OCI-LY7 (cell line): ENCODE results near the gene BAAT. TPM values are rescaled to one million over a fixed set of nuclear protein-coding genes. Genes with fewer than 3 reads are reported as not detected.

Experiments
- BruUV-seq: library from RNA; stranded (reverse); fragments of 400-500 nt; replicated peaks from 2 replicates; lab custom pipeline; 2021; lab: Mats Ljungman, UMichigan
- CTCF ChIA-PET: fragments of 300-600 bp; sonication (Branson Sonifier 250); formaldehyde crosslinking; loops from one replicate; lab custom pipeline; 2022; ENCODE audit warnings: antibody characterized with exemption; ENCODE audit not compliant: unreplicated experiment; lab: Charles Lee
- POLR2A ChIA-PET: fragments of 300-600 bp; sonication (Branson Sonifier 250); formaldehyde crosslinking; loops from one replicate; lab custom pipeline; 2022; ENCODE audit warnings: antibody characterized with exemption; lab: Charles Lee
- DNase-seq: peaks from one replicate; pipeline ENCODE4 v3.0.0-alpha.2; 2015; ENCODE audit warnings: low spot score
- H2AFZ ChIP-seq: fragments of 200-600 bp; sonication (generic), shearing (Covaris generic); 2 replicates; pipeline ENCODE4 v1.6.1; 2014; ENCODE audit warnings: mild to moderate bottlenecking, antibody characterized with exemption, low read length, moderate library complexity
- H3K27ac ChIP-seq: fragments of 200-600 bp; sonication (generic); 2 replicates; pipeline ENCODE4 v1.5.1; 2014; ENCODE audit warnings: mixed run types, low read depth, mild to moderate bottlenecking, moderate library complexity, low read length, inconsistent platforms; ENCODE audit not compliant: poor library complexity, severe bottlenecking
- H3K36me3 ChIP-seq: fragments of 200-600 bp; sonication (generic); 2 replicates; pipeline ENCODE4 v1.6.1; 2014; ENCODE audit warnings: mild to moderate bottlenecking, antibody characterized with exemption, low read length, moderate library complexity, mixed read lengths; ENCODE audit not compliant: insufficient read depth
- H3K4me1 ChIP-seq: fragments of 200-600 bp; sonication (generic); 2 replicates; pipeline ENCODE4 v1.5.1; 2014; ENCODE audit warnings: mild to moderate bottlenecking, low read length; ENCODE audit not compliant: insufficient read depth, poor library complexity, severe bottlenecking
- H3K4me2 ChIP-seq: fragments of 200-600 bp; sonication (generic); 2 replicates; pipeline ENCODE4 v1.6.1; 2014; ENCODE audit warnings: mild to moderate bottlenecking, low read length
- H3K4me3 ChIP-seq: fragments of 200-600 bp; sonication (generic); 2 replicates; pipeline ENCODE4 v1.5.1; 2014; ENCODE audit warnings: mild to moderate bottlenecking, low read depth, low read length; ENCODE audit not compliant: poor library complexity, severe bottlenecking
- H3K79me2 ChIP-seq: fragments of 200-600 bp; sonication (generic); 2 replicates; pipeline ENCODE4 v1.6.1; 2016; ENCODE audit warnings: low read depth, mild to moderate bottlenecking, low read length, moderate library complexity, mixed read lengths; ENCODE audit not compliant: insufficient read depth
- H3K9me2 ChIP-seq: fragments of 200-600 bp; sonication (generic); 2 replicates; pipeline ENCODE4 v1.6.1; 2016; ENCODE audit warnings: mild to moderate bottlenecking, low read length, mixed read lengths; ENCODE audit not compliant: insufficient read depth
- H3K9me3 ChIP-seq: fragments of 200-600 bp; sonication (generic); 2 replicates; pipeline ENCODE4 v1.6.1; 2014; ENCODE audit warnings: mild to moderate bottlenecking, mixed run types, low read length, mixed read lengths
- H4K20me1 ChIP-seq: fragments of 200-600 bp; sonication (generic); 2 replicates; pipeline ENCODE4 v1.6.1; 2014; ENCODE audit warnings: mild to moderate bottlenecking, antibody characterized with exemption, low read length, moderate library complexity, mixed read lengths; ENCODE audit not compliant: insufficient read depth
- CTCF ChIP-seq: fragments of 200-600 bp; sonication (generic); conservative IDR thresholded peaks from 2 replicates; pipeline ENCODE4 v1.5.1; 2014; ENCODE audit warnings: mild to moderate bottlenecking, antibody characterized with exemption, low read length, moderate library complexity, mixed read lengths
- EZH2phosphoT487 ChIP-seq: fragments of 200-600 bp; sonication (generic); IDR thresholded peaks from 2 replicates; pipeline ENCODE4 v1.6.1; 2018; ENCODE audit warnings: low read depth, borderline replicate concordance, mild to moderate bottlenecking, mixed run types, antibody characterized with exemption, low read length, moderate library complexity, mixed read lengths
- intact Hi-C: fragments of 100-400 bp; cut with micrococcal nuclease; formaldehyde crosslinking; loops from one replicate; pipeline ENCODE4 v1.10.0; 2022; ENCODE audit not compliant: unreplicated experiment
- total RNA-seq, 2 experiments: library from RNA; depleted of rRNA in 1 of 2; stranded (reverse); fragments of >200 nt in 1 of 2; shearing (Covaris generic) in 1 of 2; gene quantifications; 2 replicates each; pipeline ENCODE4 v1.2.3, GENCODE V29; 2014 to 2022

BAAT gene
- total RNA-seq, 2 experiments from 2014 or later = 0.13 TPM; not detected in 1

GRCh38 chr9:101342595-101342994 is 42.2 kb downstream of the BAAT start:
- DNase-seq = no peak
- no peaks in the 10 kb centered on the region for H3K79me2 ChIP-seq
- H3K27ac ChIP-seq = no peak overlapping the region
- no peak overlapping the region for H3K4me2 ChIP-seq
- intact Hi-C loops = no loop called here
- H3K36me3 ChIP-seq = no peaks in the 10 kb centered on the region
- no peak overlapping the region for H2AFZ ChIP-seq
- H3K4me1 ChIP-seq = no peaks in the 10 kb centered on the region
- no peaks in the 10 kb centered on the region for H3K9me3 ChIP-seq
- no peaks in the 10 kb centered on the region for H4K20me1 ChIP-seq
- ChIA-PET CTCF (no interaction called here), POLR2A (no interaction called here)
- no peak for TF ChIP-seq EZH2phosphoT487
- no peak for TF ChIP-seq CTCF
- H3K4me3 ChIP-seq = no peak overlapping the region
- no peaks in the 10 kb centered on the region for H3K9me2 ChIP-seq
- BruUV-seq = no TSS peak

GRCh38 chr9:101341958-101342357 is 42.8 kb downstream of the BAAT start:
- H2AFZ ChIP-seq = no peak overlapping the region
- no peaks in the 10 kb centered on the region for H3K4me1 ChIP-seq
- H4K20me1 ChIP-seq = no peaks in the 10 kb centered on the region
- CTCF ChIA-PET = no interaction called here
- no peaks in the 10 kb centered on the region for H3K9me2 ChIP-seq
- no peaks in the 10 kb centered on the region for H3K9me3 ChIP-seq
- TF ChIP-seq CTCF (no peak), EZH2phosphoT487 (no peak)
- DNase-seq = no peak
- H3K79me2 ChIP-seq = no peaks in the 10 kb centered on the region
- no peak overlapping the region for H3K4me3 ChIP-seq
- intact Hi-C loops = no loop called here
- no peak overlapping the region for H3K4me2 ChIP-seq
- no peaks in the 10 kb centered on the region for H3K36me3 ChIP-seq
- no peak overlapping the region for H3K27ac ChIP-seq
- BruUV-seq = no TSS peak
- POLR2A ChIA-PET = no interaction called here

- H3K9me3 ChIP-seq = no peaks in the 10 kb centered on the region
- H3K27ac ChIP-seq = no peak overlapping the region
- H3K4me2 ChIP-seq = no peak overlapping the region
- no peaks in the 10 kb centered on the region for H3K4me1 ChIP-seq
- no peaks in the 10 kb centered on the region for H3K9me2 ChIP-seq
- POLR2A ChIA-PET = no interaction called here
- H2AFZ ChIP-seq = no peak overlapping the region
- no peak overlapping the region for H3K4me3 ChIP-seq
- intact Hi-C loops = no loop called here
- no peaks in the 10 kb centered on the region for H3K36me3 ChIP-seq
- DNase-seq = no peak
- CTCF ChIA-PET = no interaction called here
- TF ChIP-seq CTCF (no peak), EZH2phosphoT487 (no peak)
- no peaks in the 10 kb centered on the region for H4K20me1 ChIP-seq
- no TSS peak for BruUV-seq
- H3K79me2 ChIP-seq = no peaks in the 10 kb centered on the region
These were observed 47.6 kb downstream of the BAAT start for GRCh38 chr9:101337237-101337636.
